H1 (cell line): ENCODE results near the gene GPS1. TPM values are rescaled to one million over a fixed set of nuclear protein-coding genes. Genes with fewer than 3 reads are reported as not detected.

ENCODE experiments used
- CTCF ChIA-PET: fragments of 300-600 bp; sonication (Branson Sonifier 250); formaldehyde crosslinking; loops from one replicate; lab custom pipeline; 2021; ENCODE audit not compliant: partially characterized antibody; lab: Charles Lee
- POLR2A ChIA-PET: fragments of 300-600 bp; sonication (Branson Sonifier 250); formaldehyde crosslinking; loops from one replicate; lab custom pipeline; 2021; ENCODE audit warnings: inconsistent platforms; ENCODE audit not compliant: partially characterized antibody; lab: Charles Lee
- DNase-seq, 2 experiments: peaks; one replicate each; pipeline versions ENCODE4 v3.0.0 to v3.0.0-alpha.2; 2010 to 2022; ENCODE audit warnings: low spot score in 2 of 2, low read depth in 1 of 2, mixed read lengths in 1 of 2
- FAIRE-seq: peaks from 2 replicates; lab custom pipeline; 2011; peaks lifted over from hg19 to GRCh38; lab: Jason Lieb, UNC
- H2AFZ ChIP-seq: 2 replicates; pipeline ENCODE4 v1.8.1; 2012; ENCODE audit warnings: low read length, inconsistent platforms
- H2AK5ac ChIP-seq: 2 replicates; pipeline ENCODE4 v1.6.1; 2013; ENCODE audit warnings: low read depth, low read length
- H2BK120ac ChIP-seq: replicated peaks from 2 replicates; pipeline ENCODE3; 2013; ENCODE audit warnings: low read depth, low read length, inconsistent platforms
- H2BK12ac ChIP-seq: 2 replicates; pipeline ENCODE4 v1.6.1; 2013; ENCODE audit warnings: low read depth, low read length
- H2BK15ac ChIP-seq: 2 replicates; pipeline ENCODE4 v1.6.1; 2013; ENCODE audit warnings: low read length
- H2BK20ac ChIP-seq: 2 replicates; pipeline ENCODE4 v1.6.1; 2013; ENCODE audit warnings: low read length
- H2BK5ac ChIP-seq: 2 replicates; pipeline ENCODE4 v1.6.1; 2013; ENCODE audit warnings: low read depth, low read length
- H3K14ac ChIP-seq: 2 replicates; pipeline ENCODE4 v1.6.1; 2013; ENCODE audit warnings: inconsistent platforms; ENCODE audit not compliant: insufficient read length
- H3K18ac ChIP-seq: 2 replicates; pipeline ENCODE4 v1.6.1; 2013; ENCODE audit warnings: low read length; ENCODE audit errors: extremely low read depth
- H3K23ac ChIP-seq: 2 replicates; pipeline ENCODE4 v1.6.1; 2013; ENCODE audit warnings: inconsistent platforms; ENCODE audit not compliant: insufficient read length
- H3K23me2 ChIP-seq: 2 replicates; pipeline ENCODE4 v1.6.1; 2013; ENCODE audit warnings: low read depth, low read length
- H3K27ac ChIP-seq: 2 replicates; pipeline ENCODE4 v1.6.1; 2011; ENCODE audit warnings: low read depth, low read length, inconsistent platforms
- H3K27me3 ChIP-seq, 4 experiments: replicated peaks in 1 of 4; 1 replicate in 1 of 4; 2 replicates in 3 of 4; pipeline versions ENCODE4 v1.6.1 to v1.8.1; 2011 to 2013; ENCODE audit warnings: low read length in 3 of 4, mild to moderate bottlenecking in 3 of 4, inconsistent platforms in 2 of 4, mixed read lengths in 2 of 4, moderate library complexity in 1 of 4; ENCODE audit not compliant: control insufficient read depth in 3 of 4, insufficient read depth in 3 of 4; ENCODE audit errors: extremely low read depth in 1 of 4
- H3K36me3 ChIP-seq, 4 experiments: 2 replicates each; pipeline versions ENCODE4 v1.6.1 to v1.8.1; 2011 to 2013; ENCODE audit warnings: mild to moderate bottlenecking in 4 of 4, low read length in 3 of 4, moderate library complexity in 2 of 4, control low read depth in 1 of 4, inconsistent platforms in 1 of 4; ENCODE audit not compliant: insufficient read depth in 4 of 4, control insufficient read depth in 2 of 4
- H3K4ac ChIP-seq: replicated peaks from 2 replicates; pipeline ENCODE3; 2013; ENCODE audit warnings: low read length, low read depth, mixed read lengths, inconsistent platforms; ENCODE audit not compliant: insufficient read length
- H3K4me1 ChIP-seq, 4 experiments: replicated peaks in 1 of 4; 1 replicate in 1 of 4; 2 replicates in 3 of 4; pipeline versions ENCODE4 v1.6.1 to v1.8.1; 2011 to 2013; ENCODE audit warnings: low read length in 3 of 4, inconsistent platforms in 2 of 4, mixed read lengths in 1 of 4; ENCODE audit not compliant: insufficient read depth in 4 of 4, control insufficient read depth in 3 of 4
- H3K4me2 ChIP-seq, 2 experiments: 2 replicates each; pipeline versions ENCODE4 v1.6.1 to v1.8.1; 2011 to 2013; ENCODE audit warnings: low read depth in 2 of 2, low read length in 2 of 2, control low read depth in 1 of 2, inconsistent platforms in 1 of 2, mild to moderate bottlenecking in 1 of 2; ENCODE audit not compliant: insufficient read depth in 1 of 2
- H3K4me3 ChIP-seq, 4 experiments: fragments of 200-600, 300-600 bp in 1 of 4; sonication (generic), shearing (Covaris generic), sonication (Bioruptor Twin) in 1 of 4; 2 replicates each; pipeline versions ENCODE4 v1.5.1 to v1.8.1; 2011 to 2016; ENCODE audit warnings: low read length in 4 of 4, low read depth in 3 of 4, control low read depth in 2 of 4, inconsistent platforms in 2 of 4, mild to moderate bottlenecking in 2 of 4, mixed read lengths in 1 of 4, moderate library complexity in 1 of 4; ENCODE audit not compliant: insufficient read depth in 2 of 4; ENCODE audit errors: extremely low read depth in 1 of 4
- H3K56ac ChIP-seq: replicated peaks from 2 replicates; pipeline ENCODE3; 2013; ENCODE audit warnings: low read depth, mild to moderate bottlenecking, mixed read lengths, low read length, inconsistent platforms; ENCODE audit not compliant: insufficient read length
- H3K79me1 ChIP-seq: 2 replicates; pipeline ENCODE4 v1.6.1; 2013; ENCODE audit warnings: low read depth, low read length, control low read depth
- H3K79me2 ChIP-seq, 2 experiments: 2 replicates each; pipeline versions ENCODE4 v1.6.1 to v1.8.1; 2012 to 2013; ENCODE audit warnings: low read length in 2 of 2, mild to moderate bottlenecking in 2 of 2, inconsistent platforms in 1 of 2; ENCODE audit not compliant: insufficient read depth in 2 of 2, control insufficient read depth in 1 of 2
- H3K9ac ChIP-seq, 4 experiments: replicated peaks in 1 of 4; 1 replicate in 1 of 4; 2 replicates in 3 of 4; pipeline versions ENCODE4 v1.6.1 to v1.8.1; 2011 to 2013; ENCODE audit warnings: low read depth in 3 of 4, low read length in 3 of 4, control low read depth in 2 of 4, mild to moderate bottlenecking in 2 of 4, moderate library complexity in 2 of 4, inconsistent platforms in 1 of 4; ENCODE audit errors: extremely low read depth in 1 of 4
- H3K9me3 ChIP-seq, 2 experiments: 2 replicates each; pipeline versions ENCODE4 v1.6.1 to v1.8.1; 2012 to 2013; ENCODE audit warnings: mild to moderate bottlenecking in 2 of 2, moderate library complexity in 2 of 2, control low read depth in 1 of 2, inconsistent platforms in 1 of 2, low read depth in 1 of 2, low read length in 1 of 2, mixed read lengths in 1 of 2; ENCODE audit not compliant: insufficient read depth in 2 of 2
- H4K20me1 ChIP-seq, 2 experiments: replicated peaks in 1 of 2; 2 replicates each; pipeline versions ENCODE3 to v1.8.1; 2011 to 2013; ENCODE audit warnings: inconsistent platforms in 2 of 2, low read length in 2 of 2, mild to moderate bottlenecking in 1 of 2; ENCODE audit not compliant: insufficient read depth in 2 of 2, control insufficient read depth in 1 of 2
- H4K5ac ChIP-seq: 2 replicates; pipeline ENCODE4 v1.6.1; 2013; ENCODE audit warnings: low read length, low read depth, mixed read lengths, inconsistent platforms; ENCODE audit not compliant: insufficient read length
- H4K8ac ChIP-seq: 2 replicates; pipeline ENCODE4 v1.8.0; 2013; ENCODE audit warnings: mild to moderate bottlenecking, moderate library complexity, low read length, inconsistent platforms; ENCODE audit not compliant: insufficient read depth; ENCODE audit errors: extremely low read depth
- H4K91ac ChIP-seq: replicated peaks from 2 replicates; pipeline ENCODE3; 2013; ENCODE audit warnings: low read length, mixed read lengths, inconsistent platforms; ENCODE audit not compliant: insufficient read length
- EGR1 ChIP-seq: IDR thresholded peaks from 2 replicates; pipeline ENCODE4 v1.6.1; 2011; ENCODE audit warnings: low read depth, low read length, borderline replicate concordance
- HDAC2 ChIP-seq, 2 experiments: fragments of 300-600 bp in 1 of 2; sonication (generic) in 1 of 2; IDR thresholded peaks; 2 replicates each; pipeline ENCODE4 v1.6.1; 2011 to 2012; ENCODE audit warnings: low read depth in 2 of 2, low read length in 2 of 2, mild to moderate bottlenecking in 2 of 2, moderate library complexity in 2 of 2, borderline replicate concordance in 1 of 2, inconsistent platforms in 1 of 2
- WGBS, 2 experiments: shearing (Covaris generic) in 1 of 2; methylation state at CpG; one replicate each; pipeline versions ENCODE4 v1.1.6 to v1.1.7; 2013 to 2015; ENCODE audit warnings: low lambda C conversion rate in 2 of 2, mixed read lengths in 2 of 2, inconsistent platforms in 1 of 2, low coverage in 1 of 2, missing lambda C conversion rate in 1 of 2; ENCODE audit not compliant: insufficient replicate concordance in 2 of 2, insufficient coverage in 1 of 2, insufficient read length in 1 of 2; ENCODE audit errors: extremely low coverage in 1 of 2, missing lambda C conversion rate in 1 of 2; 5-methylcytosine and 5-hydroxymethylcytosine counted together
- polyA plus RNA-seq, 7 experiments: library from polyadenylated mRNA; depleted of rRNA in 3 of 7; stranded (reverse) in 5 of 7; unstranded in 2 of 7; fragments of >200 nt in 5 of 7; fragments of 200-250 nt in 2 of 7; gene quantifications; 1 replicate in 5 of 7; 2 replicates in 1 of 7; 4 replicates in 1 of 7; pipeline versions ENCODE4 v1.2.1 to v1.2.3, GENCODE V29; 2011 to 2013; ENCODE audit warnings: missing spikeins in 2 of 7, mixed read lengths in 2 of 7
- total RNA-seq: library from RNA; stranded (reverse); fragmentation: NEBNext Ultra II Directional; extraction: Animal tissue kit (Norgen Biotek cat#: 25700); gene quantifications from 2 replicates; pipeline ENCODE4 v1.2.1, GENCODE V29; 2021

GPS1 gene
- total and polyA plus RNA-seq, 2 of the 8 experiments (the other 6 are each of a cell fraction or from before 2014, with no cell fraction given) = 153 to 277 TPM

DNA sequence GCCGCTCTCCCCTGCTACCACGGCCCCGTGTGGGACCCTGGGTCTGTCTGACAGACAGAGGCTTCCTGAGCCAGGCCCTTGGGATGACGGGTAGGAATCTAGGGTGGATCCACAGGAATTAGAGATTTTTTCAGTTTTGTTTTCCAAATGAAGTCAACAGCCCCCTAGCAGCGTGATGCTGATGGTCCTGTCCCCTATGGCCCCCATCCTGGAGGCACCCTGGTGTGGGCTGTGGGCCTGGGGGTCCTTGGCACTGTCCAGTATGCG, 44.5 kb upstream of the GPS1 start:
- Histone ChIP-seq H2BK12ac (no peak overlapping the region), H4K20me1 (peaks cover 3 to 4% of the 10 kb centered on the region in 2 experiments), H3K18ac (no peak overlapping the region), H2AFZ (no peak overlapping the region), H3K36me3 (no peaks in the 10 kb centered on the region; a peak in 2 of 8 replicates), H2BK20ac (no peak overlapping the region), H4K5ac (no peak overlapping the region), H2BK120ac (no peak overlapping the region), H3K9ac (no peak overlapping the region), H3K23ac (no peak overlapping the region), H3K9me3 (no peaks in the 10 kb centered on the region), H3K27ac (no peak overlapping the region), H4K8ac (no peak overlapping the region), H3K56ac (no peak overlapping the region), H3K79me1 (peaks cover 3% of the 10 kb centered on the region), H2BK15ac (no peak overlapping the region), H4K91ac (no peak overlapping the region), H3K14ac (no peak overlapping the region), H3K23me2 (0 out of 2 replicates have a peak, but pooled peaks cover 1% of the 10 kb centered on the region), H3K4me1 (peaks cover 0 to 1% (median 0%) of the 10 kb centered on the region in 4 experiments; a peak in 1 of 7 replicates), H2BK5ac (no peak overlapping the region), H3K4me2 (no peak overlapping the region), H3K79me2 (no peaks in the 10 kb centered on the region), H2AK5ac (no peak overlapping the region), H3K27me3 (no peaks in the 10 kb centered on the region), H3K4ac (no peak overlapping the region), H3K4me3 (no peak overlapping the region)
- no peak for TF ChIP-seq EGR1
- TF ChIP-seq HDAC2 (IDR thresholded peaks at IDR 0.05; ENCODE audit: borderline replicate concordance in 1 of 2, low read depth in 2 of 2, low read length in 2 of 2) = no peak
- WGBS, 2 experiments = 82% methylated on average over 6 of the region's 6 CpGs; no CpG with 5 or more reads in 1 of the 2 experiments
- FAIRE-seq (no peak), DNase-seq (no peak)
- CTCF ChIA-PET = interaction anchor here (0.7 kb wide), 1 partner anchor 47 kb away, joined by 3 read pairs; no protein-coding TSS in a partner anchor
- POLR2A ChIA-PET = interaction anchor here (1.2 kb wide), 1 partner anchor 48 kb away, joined by 3 read pairs; no protein-coding TSS in a partner anchor
